Daoy (cell line): Measurements from ENCODE around the gene BCAS4. TPM values are rescaled to one million over a fixed set of nuclear protein-coding genes. Genes with fewer than 3 reads are reported as not detected.
"Not testable (repeated sequence)": the region's sequence is repeated elsewhere in the genome, so short reads cannot be mapped to it uniquely, and the experiment has no call there.

ENCODE experiments used
- DNase-seq: peaks from one replicate; pipeline ENCODE4 v3.0.0-alpha.2; 2015; ENCODE audit warnings: low read depth
- total RNA-seq: library from RNA; depleted of rRNA; stranded (reverse); fragments of >200 nt; shearing (Covaris generic); gene quantifications from 2 replicates; pipeline ENCODE4 v1.2.3, GENCODE V29; 2014

BCAS4 gene
- total RNA-seq, 1 experiment from 2014 or later: 10.9 TPM

GRCh38 chr20:50799176-50799889 lies 4.5 kb downstream of the BCAS4 start:
- no peak for DNase-seq

- no peak for DNase-seq
Measured at GRCh38 chr20:50799890-50800550, 5.2 kb downstream of the BCAS4 start.

DNA sequence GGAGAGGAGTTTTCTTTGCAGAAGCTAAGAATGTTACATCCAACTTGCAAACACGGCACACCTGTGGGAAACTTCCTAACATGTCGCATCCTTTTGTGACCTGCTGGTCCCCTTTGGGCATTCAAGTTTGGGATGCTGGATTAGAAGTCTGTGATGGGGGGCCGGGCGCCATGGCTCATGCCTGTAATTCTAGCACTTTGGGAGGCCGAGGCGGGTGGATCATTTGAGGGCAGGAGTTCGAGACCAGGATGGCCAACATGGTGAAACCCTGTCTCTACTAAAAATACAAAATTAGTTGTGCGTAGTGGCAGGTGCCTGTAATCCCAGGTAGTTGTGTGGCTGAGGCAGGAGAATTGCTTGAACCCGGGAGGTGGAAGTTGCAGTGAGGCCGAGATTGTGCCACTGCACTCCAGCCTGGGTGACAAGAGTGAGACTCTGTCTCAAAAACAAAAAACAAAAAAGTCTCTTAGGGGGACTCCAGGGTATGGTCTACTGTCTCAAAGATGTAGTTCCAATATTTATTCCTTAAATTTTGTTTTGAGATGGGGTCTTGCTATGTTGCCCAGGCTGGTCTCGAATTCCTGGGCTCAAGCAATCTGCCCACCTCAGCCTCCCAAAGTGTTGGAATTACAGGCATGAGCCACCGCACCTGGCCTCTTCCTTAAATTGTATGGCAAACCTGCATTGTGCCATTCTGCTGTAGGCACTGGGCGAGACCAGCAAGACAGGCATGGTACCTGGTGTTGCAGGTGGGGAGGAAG lies 6.3 kb downstream of the BCAS4 start:
- not testable (repeated sequence) for DNase-seq

GRCh38 chr20:50801747-50802125 lies 6.9 kb downstream of the BCAS4 start:
- DNase-seq: no peak

DNA sequence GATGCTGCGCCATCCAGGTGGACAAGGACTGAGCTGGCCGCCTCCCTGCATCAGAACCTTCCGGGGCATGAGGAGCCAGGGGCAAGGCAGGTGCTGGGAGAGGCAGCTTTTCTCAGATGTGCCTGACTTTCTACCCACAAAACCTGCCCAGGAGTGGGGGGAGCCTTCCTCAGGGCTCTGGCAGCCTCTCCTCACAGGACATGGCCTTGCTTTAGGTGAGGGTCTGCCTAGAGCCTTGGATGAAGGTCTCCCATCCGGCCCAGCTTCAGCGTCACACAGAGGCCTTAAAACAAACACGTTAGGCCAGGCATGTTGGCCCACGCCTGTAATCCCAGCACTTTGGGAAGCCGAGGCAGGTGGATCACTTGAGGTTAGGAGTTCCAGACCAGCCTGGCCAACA lies 7.4 kb downstream of the BCAS4 start:
- DNase-seq: no peak

GRCh38 chr20:50804437-50805348 lies 9.8 kb downstream of the BCAS4 start:
- DNase-seq: no peak

DNA sequence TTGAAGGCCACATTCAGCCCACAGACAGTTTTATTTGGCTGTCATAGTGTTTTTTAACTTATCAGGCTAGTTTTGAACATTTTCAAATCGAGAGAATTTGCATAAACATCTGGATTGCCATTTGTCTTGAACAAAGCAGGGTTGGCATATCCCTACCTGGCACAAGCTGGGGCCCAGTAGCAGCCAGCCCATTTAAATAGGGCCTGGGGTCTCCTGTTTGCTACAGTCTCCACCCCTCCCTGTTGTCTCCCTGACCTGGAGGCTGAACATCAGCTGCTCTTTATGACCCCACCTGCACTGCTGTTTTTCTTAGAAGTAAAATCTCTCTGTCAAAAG lies 10.5 kb downstream of the BCAS4 start:
- no peak for DNase-seq

GRCh38 chr20:50806126-50806768 lies 11.4 kb downstream of the BCAS4 start:
- no peak for DNase-seq

DNA sequence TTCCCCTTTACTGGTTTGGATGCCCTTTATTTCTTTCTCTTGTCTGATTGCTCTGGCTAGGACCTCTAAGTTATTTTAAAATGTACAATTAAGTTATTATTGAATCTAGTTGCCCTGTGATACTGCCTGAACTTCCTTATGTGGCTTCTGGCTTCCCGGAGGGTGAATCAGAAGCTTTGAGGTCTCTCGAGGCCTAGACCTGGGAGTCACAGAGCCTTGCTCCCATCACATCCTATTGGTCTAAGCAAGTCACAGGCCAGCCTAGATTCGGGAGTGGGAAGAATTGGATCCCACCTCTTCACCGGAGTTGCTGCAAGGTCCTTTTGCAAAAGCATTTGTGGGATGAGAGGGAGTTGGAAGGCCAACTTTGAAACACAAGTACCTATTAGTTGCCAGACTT lies 15.2 kb downstream of the BCAS4 start:
- DNase-seq: no peak

DNA sequence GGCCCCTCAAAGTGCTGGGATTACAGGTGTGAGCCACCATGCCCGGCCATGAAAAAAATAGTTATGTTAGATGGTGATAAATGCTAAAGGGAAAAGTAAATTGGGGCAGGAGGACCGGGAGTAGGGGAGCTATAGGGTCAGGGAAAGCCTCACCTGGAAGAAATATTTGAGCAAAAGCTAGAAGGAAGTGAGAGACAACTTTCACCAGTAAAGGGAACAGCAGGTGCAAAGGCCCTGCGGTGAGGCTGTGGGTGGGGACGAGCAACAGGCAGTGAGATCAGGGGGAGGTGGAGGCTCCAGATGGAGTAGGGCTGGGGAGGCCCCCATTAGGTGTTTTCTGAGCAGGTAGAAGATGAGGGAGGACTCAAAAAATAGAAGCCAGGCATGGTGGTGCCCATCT lies 16.0 kb downstream of the BCAS4 start:
- no peak for DNase-seq

DNA sequence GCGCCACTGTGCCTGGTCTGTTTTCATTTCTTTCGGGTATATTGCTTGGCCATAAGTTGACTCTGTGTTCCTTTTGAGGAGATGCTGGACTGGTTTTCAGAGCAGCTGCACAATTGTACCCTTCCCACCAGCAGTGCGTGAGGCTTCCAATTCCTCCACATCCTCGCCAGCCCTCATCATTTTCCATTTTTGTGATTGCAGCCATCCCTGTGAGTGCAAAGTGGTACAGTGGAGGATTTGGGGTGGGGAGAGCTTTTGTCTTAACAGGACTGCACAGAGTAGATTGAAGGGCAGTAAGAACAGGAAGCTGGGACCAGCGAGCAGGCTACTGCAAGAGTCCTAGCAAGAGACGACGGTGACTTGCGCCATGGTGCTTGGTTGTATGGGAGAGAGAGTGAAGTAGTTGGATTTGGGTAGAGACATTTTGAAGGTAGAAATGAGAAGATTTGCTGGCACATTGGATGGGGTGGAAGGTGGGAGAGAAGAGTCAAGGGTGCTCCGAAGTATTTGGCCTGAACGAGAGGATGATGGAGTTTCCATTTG lies 18.3 kb downstream of the BCAS4 start:
- no peak for DNase-seq

DNA sequence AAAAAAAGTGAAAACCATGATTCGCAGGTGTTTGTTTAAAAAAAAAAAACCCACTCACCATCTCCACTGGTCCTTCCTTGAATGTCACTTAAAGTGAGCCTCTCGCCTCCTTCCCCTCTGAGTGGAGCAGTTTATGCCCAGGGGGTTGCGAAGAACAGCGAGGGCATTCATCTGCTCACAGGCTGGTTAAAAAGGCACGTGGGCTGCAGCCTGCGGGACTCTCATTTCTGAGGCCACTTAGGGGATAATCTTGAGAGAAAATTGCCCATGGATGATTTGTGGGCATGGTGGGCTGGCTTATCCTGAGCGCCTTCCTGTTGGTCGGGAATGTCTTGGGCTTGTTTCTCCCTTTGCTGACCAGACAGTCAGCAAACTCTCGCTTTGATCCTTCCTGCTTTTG lies 18.9 kb downstream of the BCAS4 start:
- DNase-seq: no peak

- DNase-seq: no peak
Measured at GRCh38 chr20:50814438-50815161, 19.7 kb downstream of the BCAS4 start.

DNA sequence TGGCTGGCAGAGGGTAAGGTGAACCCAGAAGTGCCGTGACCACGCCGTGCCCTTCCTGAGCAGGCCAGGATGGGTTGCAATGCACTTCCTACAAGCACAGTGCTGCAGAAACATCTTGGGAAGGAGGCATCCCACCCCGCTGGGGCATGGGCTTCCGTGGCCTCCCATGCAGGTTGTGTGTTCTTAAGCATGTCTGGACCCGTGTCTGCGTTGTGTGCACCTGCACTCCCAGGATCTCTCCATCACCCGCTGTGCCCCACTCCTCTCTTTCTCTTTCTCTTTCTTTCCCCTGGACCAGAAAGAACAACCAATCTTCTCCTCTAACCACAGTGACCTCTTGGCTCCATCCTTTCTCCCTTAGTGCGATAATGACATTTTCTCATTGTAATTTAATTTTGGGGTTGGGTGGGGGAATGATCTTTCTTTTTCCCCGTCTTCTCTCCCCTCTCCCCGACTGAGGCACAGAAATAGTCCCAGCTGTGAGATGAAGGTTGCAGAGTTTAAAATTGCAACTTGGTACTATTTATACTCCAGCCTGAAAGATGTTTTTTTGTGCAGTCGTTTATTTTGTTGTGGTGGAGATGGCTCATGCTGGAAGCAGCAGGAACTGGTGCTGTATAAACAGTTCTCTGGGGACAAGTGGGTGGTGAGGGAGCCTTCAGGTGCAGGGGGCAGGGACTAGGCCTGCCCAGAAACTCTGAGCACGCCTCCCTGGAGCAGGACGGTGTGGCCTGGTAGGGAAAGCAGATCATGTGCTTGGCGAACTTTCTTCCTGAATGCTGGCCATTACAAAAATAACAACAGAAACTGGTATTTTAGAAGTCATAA lies 20.5 kb downstream of the BCAS4 start:
- peak; percentile 61 for DNase-seq

- DNase-seq: no peak
Measured at GRCh38 chr20:50817776-50818172, 22.9 kb downstream of the BCAS4 start.

- no peak for DNase-seq
Measured at GRCh38 chr20:50819349-50819748, 24.5 kb downstream of the BCAS4 start.

DNA sequence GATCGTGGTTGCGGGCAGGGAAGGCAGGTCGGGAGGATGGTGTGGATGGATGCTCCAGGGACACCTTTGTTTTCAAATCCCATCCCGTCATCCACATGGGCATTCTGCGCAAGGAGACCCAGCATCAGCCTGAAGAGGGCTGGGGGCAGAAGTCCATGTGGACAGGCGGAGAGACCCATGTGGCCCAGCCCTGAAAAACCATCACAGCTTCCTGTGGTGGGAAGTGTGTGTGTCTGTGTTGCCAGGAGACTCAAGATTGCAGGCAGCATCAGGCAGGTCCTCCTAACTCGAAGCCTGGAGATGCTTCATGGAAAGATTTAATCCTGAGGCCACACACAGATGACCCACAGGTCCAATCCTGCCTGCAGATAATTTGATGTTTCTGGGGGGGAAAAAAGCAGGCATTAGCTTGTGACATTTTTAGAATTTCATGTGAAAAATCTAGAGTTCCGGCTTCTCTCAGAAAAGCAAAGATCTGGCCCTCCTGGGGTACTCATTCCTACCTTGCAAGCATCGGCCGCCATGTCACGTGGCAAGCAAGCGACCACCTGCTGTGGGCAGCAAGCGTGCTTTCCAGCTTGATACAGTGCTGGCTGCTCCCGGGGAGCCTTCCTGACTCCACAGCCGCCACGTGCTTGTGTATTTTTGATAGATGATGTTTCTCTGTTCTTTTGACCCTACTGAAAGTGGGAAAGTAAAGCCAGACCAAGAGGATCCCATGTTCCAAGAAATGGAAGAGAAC lies 25.8 kb downstream of the BCAS4 start:
- no peak for DNase-seq

DNA sequence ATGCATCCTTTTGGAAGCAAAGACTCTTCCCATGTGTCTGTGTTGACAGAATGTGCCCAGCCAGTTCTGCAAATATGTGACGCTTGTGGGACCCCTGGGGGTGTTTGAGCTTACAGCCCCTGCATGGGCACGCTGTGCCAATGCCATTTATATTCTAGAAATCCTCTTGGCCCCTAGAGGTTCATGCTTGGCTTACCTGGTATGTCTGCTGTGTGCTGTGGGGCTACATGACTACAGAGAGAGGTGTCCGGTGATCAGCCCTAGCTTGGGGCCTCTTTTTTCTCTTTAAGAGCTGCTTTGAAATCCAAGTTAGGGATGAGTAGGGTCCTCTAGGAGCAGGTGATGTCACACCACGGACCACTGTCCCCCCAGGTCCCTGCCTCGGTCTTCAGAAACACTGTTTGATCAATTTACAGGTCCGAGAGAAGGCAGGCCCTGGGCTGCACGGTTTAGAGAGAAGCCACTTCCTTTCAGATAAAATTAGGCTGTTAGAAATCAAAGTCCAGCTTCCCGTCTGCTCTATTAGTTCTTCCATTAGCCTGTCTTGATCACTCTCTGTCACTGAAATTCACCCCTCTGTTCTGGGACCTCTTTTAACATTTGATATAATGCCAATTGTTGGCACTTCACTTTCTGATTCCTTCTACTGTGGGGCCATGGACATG lies 26.5 kb downstream of the BCAS4 start:
- DNase-seq: no peak
